IPS-18a (cell line): ENCODE data around the gene DDX24.

Experiments
- H3K27ac ChIP-seq: one replicate; pipeline ENCODE4 v1.5.1; 2013; ENCODE audit warnings: low read length
- H3K27me3 ChIP-seq: one replicate; pipeline ENCODE4 v1.6.1; 2013; ENCODE audit warnings: mild to moderate bottlenecking, low read length; ENCODE audit not compliant: control insufficient read depth, insufficient read depth
- H3K36me3 ChIP-seq: one replicate; pipeline ENCODE4 v1.6.1; 2013; ENCODE audit warnings: low read depth, low read length; ENCODE audit not compliant: control insufficient read depth
- H3K4me1 ChIP-seq: one replicate; pipeline ENCODE4 v1.6.1; 2013; ENCODE audit warnings: low read depth, low read length; ENCODE audit not compliant: control insufficient read depth
- H3K4me3 ChIP-seq: one replicate; pipeline ENCODE4 v1.5.1; 2013; ENCODE audit warnings: low read length
- H3K9ac ChIP-seq: one replicate; pipeline ENCODE4 v1.6.1; 2013; ENCODE audit warnings: mild to moderate bottlenecking, low read length, moderate library complexity
- H3K9me3 ChIP-seq: one replicate; pipeline ENCODE4 v1.6.1; 2013; ENCODE audit warnings: low read depth, low read length; ENCODE audit not compliant: control insufficient read depth

The DDX24 gene

DNA sequence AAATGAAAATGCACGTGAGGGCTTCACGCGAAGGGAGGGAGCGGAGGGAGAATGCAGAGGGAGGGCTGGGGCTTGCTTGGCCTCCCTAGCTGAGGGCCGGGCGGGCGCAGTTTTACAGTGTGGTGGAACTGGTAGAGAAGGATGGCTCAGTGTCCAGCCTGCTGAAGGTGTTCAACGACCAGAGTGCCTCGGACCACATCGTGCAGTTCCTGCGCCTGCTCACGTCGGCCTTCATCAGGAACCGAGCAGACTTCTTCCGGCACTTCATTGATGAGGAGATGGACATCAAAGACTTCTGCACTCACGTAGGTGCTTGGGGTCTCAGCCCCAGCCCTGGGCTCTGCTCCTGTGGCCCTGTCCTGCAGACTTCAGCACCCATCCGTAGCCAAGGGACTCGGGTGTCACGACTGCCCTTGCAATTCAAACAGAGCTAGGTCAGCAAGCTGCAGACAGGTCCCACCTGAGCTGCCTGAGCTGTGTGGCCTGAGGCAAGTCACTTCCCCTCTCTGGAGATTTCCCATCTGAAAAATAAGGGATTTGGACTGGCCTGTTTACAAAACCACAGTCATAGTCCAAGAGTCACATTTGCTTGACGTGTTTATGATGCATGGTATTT, 36.4 kb downstream of the DDX24 start:
- Histone ChIP-seq H3K27me3 (no peaks in the 10 kb centered on the region), H3K4me1 (no peaks in the 10 kb centered on the region), H3K27ac (no peak overlapping the region), H3K36me3 (peaks cover 45% of the 10 kb centered on the region), H3K4me3 (no peak overlapping the region), H3K9ac (no peak overlapping the region), H3K9me3 (no peaks in the 10 kb centered on the region)

DNA sequence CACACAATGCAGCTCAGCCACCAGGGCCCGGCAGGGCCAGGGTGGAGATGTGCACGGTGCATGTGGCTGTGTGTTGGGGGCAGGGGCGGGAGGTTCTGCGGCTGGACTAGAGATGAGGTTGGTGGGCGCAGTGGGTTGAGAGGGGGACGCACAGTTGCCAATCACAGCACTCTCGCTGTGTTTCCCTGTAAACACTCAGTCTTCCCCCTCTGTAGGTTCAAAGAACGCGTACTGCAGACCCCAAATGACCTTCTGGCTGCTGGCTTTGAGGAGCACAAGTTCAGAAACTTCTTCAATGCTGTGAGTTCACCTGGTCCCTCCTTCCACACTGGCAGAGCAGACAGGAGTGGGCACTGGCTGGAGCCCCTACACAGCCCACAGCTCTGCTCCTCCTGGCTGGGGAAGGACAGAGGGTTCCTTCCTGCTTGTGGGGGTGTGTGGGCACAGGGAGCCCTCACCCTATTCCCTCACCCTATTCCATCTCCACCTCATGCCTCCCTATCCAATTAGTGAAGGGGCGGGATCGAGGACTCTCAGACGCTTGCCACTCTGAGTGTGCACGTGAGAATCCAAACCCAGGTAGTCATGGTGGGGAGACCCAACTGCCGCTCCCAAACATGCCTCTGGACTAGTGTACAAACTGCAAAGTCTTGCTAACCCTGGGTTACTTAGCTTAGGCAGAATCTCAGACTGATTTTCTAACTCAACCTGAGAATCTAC, 37.1 kb downstream of the DDX24 start:
- Histone ChIP-seq H3K27ac (no peak overlapping the region), H3K36me3 (peaks cover 38% of the 10 kb centered on the region), H3K9me3 (no peaks in the 10 kb centered on the region), H3K4me3 (no peak overlapping the region), H3K9ac (no peak overlapping the region), H3K27me3 (no peaks in the 10 kb centered on the region), H3K4me1 (no peaks in the 10 kb centered on the region)

DNA sequence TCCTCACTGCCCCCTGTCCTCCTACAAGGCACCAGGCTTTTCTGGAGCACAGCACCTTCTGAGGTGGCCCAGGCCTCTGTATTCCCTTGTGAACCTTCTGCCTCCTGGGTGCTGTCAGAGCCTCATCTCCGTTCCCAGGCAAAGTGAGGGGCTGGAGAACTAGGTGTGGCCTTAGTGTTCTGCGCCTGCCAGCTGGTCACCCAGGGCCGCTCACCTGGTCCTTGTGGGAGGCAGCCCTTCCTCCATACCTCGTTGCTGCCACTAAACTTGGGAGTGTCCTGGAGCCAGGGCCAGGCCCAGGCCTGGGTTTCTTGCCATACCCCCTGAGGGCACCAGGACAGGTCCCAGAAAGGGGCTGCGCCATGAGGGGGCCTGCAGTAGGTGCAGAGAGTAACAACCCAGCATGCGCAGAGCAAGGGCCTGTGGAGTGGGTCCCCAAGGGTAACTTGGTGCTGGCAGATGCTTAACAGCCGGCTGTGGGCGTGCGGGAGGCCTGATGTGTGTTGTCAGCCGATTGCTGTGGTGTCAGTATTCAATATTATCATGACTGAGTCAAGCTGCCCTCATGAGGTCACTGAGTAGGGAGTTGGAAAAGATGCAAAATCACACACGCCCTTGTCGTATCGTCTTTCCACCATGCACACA, 37.8 kb downstream of the DDX24 start:
- H3K4me1 ChIP-seq = no peaks in the 10 kb centered on the region
- H3K4me3 ChIP-seq = no peak overlapping the region
- H3K27ac ChIP-seq = no peak overlapping the region
- H3K9ac ChIP-seq = no peak overlapping the region
- H3K36me3 ChIP-seq = peaks cover 31% of the 10 kb centered on the region
- no peaks in the 10 kb centered on the region for H3K9me3 ChIP-seq
- no peaks in the 10 kb centered on the region for H3K27me3 ChIP-seq

DNA sequence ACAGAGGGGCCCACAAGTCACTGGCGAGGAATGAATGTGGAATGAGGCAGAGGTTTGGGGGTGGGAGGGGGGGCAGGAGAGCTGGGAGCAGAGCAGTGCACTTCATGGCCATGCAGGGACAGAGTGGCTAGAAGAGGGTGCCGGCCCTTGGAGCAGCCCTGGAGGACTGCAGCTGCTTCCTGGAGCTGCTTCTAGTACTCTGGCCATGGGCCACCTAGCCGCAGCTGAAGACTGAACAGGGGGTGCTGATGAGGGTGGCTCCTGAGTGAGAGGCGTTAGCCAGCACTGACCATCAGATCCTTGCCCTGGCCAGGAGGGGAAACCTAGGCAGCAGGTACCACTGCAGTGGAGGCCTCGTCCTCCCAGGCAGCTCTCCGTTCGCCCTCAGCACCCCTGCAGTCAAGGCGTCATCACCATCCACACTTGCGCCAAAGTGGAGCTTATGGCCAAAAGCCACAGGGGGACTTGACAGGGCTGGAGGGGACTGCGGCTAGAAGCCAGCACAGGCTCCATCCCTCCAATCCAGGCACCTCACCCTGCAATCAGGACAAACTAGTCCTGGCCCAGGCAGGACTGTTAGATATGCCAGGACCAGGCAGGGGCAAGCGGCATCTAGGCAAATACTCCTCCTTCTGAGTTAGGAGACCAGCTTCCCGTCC, 38.4 kb downstream of the DDX24 start:
- Histone ChIP-seq H3K27me3 (no peaks in the 10 kb centered on the region), H3K36me3 (peaks cover 24% of the 10 kb centered on the region), H3K27ac (no peak overlapping the region), H3K9ac (no peak overlapping the region), H3K4me1 (no peaks in the 10 kb centered on the region), H3K4me3 (no peak overlapping the region), H3K9me3 (no peaks in the 10 kb centered on the region)

DNA sequence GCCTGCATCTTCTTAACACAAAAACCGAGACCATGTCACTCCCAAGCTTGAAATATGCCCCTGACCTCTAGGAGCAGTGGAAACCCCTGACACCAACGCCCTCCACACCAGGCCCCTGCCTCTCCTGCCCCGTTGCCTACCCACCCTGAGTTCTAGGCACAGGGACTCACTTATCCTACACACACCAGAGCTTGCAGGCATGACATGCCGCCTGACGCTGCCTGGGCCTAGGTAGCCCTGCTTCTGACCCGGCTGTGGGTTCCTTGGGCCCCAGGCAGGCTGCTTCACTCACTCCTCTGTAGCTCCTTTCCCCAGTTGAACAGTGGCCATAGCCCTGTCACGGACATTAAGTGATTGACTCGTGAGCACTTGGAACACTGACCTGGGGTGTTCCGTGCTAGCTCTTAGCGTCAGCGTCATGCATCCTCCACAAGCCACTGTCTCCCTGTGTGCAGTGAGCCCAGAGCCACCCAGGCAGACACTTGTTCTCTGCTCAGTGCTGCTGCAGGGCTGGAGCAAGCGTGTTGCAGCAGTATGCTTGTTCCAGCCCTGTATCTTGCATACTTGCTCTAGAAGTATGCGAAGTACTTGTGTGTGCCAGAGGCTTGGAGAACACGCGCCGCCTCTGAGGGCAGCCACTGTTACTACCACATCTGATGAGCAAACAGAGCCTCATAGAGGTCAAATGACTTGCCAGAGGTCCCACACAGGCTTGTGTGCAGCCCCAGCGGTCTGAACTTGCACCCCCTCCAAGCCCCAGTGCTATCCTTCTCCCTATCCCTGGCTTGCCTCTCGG, 39.3 kb downstream of the DDX24 start:
- H3K9ac ChIP-seq = no peak overlapping the region
- no peak overlapping the region for H3K4me3 ChIP-seq
- no peaks in the 10 kb centered on the region for H3K4me1 ChIP-seq
- H3K36me3 ChIP-seq = peaks cover 16% of the 10 kb centered on the region
- H3K9me3 ChIP-seq = no peaks in the 10 kb centered on the region
- no peak overlapping the region for H3K27ac ChIP-seq
- H3K27me3 ChIP-seq = no peaks in the 10 kb centered on the region

DNA sequence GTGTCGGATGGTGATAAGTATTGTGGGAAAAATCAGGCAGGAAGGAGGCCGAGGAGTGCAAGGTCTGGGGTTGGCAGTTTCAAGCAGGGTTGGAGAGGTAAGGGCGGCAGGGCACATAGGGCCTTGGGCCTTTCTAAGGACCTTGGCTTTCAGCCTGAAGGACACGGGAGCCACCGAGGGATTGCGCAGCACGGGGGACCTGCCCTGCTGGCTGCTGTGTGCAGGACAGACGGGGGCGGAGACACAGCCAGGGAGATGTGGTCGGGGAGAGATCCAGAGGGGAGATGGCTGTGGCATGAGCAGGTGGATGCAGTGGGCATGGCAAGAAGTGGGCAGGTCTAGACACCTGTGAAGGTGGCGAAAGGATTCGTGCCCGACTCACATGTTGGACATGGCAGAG, 40.2 kb downstream of the DDX24 start:
- Histone ChIP-seq H3K9me3 (no peaks in the 10 kb centered on the region), H3K27ac (no peak overlapping the region), H3K27me3 (no peaks in the 10 kb centered on the region), H3K9ac (no peak overlapping the region), H3K4me3 (no peak overlapping the region), H3K36me3 (peaks cover 10% of the 10 kb centered on the region), H3K4me1 (peaks cover 3% of the 10 kb centered on the region)

DNA sequence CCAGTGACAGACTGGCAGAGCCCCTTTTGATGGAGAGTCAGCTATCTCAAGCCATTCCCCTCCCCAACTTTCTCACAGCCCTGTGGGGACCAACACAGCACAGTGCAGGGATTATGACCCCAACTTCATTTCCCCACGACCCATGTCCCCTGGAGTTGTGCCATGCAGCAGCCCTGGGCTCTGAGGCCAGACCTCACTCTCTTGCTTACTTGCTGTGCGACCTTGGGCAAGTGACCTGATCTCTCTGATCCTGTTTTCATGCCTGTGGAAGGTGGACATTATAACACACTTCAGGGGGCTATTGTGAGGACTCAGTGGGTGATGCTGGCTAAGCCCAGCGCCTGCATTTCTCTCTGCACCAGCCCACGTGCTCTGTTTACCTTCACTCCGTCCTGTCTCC, 40.8 kb downstream of the DDX24 start:
- no peak overlapping the region for H3K4me3 ChIP-seq
- no peak overlapping the region for H3K9ac ChIP-seq
- H3K36me3 ChIP-seq = peaks cover 5% of the 10 kb centered on the region
- peaks cover 3% of the 10 kb centered on the region for H3K4me1 ChIP-seq
- H3K27me3 ChIP-seq = no peaks in the 10 kb centered on the region
- no peaks in the 10 kb centered on the region for H3K9me3 ChIP-seq
- no peak overlapping the region for H3K27ac ChIP-seq

DNA sequence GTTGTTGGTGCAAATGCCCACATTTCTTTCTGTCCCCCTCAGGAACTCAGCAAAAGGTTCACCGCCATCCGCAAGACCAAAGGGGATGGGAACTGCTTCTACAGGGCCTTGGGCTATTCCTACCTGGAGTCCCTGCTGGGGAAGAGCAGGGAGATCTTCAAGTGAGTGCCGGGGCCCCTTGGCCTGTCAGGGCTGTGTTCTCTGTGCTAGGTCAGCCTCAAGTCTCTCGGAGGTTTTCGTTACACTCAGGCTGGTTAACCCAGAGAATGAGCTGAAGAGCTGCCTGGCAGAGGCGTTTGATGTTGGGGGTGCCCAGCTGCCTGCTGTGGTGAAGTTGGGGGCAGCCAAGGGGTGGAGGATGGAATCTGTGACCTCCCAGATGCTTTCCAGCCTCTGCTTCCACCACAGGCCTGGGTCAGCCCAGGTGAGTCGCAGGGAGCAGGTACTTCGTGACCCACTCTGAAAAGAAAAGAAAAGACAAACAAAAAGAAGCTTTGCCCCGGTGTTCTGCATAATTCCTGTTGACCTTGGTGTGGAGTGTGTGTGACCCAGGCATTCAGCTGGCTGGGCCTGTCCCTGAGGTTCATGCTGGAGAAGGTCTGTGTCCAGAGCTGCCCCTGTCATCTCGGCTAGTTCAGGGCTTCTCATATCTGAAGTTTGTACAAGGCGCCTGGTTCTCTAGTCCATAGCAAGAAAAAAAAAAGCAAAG, 41.9 kb downstream of the DDX24 start:
- Histone ChIP-seq H3K27ac (no peak overlapping the region), H3K27me3 (no peaks in the 10 kb centered on the region), H3K4me3 (no peak overlapping the region), H3K4me1 (peaks cover 3% of the 10 kb centered on the region), H3K9ac (no peak overlapping the region), H3K36me3 (peaks cover 2% of the 10 kb centered on the region), H3K9me3 (no peaks in the 10 kb centered on the region)

DNA sequence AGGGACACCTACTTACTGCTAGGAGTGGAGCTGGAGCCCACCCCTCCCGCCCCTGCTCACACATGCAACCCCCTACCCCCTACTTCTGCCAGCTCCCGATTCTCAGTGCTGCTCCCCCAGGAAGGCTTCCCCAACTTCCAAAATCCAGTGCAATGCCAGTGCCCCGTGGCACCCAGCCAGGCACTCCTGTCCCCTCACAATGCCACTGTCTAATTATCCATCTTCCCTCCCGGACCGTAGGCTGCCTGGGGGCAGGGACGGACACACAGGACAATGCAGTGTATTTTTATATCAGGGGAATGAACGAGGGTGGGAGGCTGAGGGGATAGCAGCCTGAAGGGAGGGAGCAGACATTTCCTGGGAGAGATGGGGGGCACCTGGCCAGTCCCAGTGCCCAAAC, 42.5 kb downstream of the DDX24 start:
- Histone ChIP-seq H3K4me1 (peaks cover 3% of the 10 kb centered on the region), H3K9ac (no peak overlapping the region), H3K27ac (no peak overlapping the region), H3K4me3 (no peak overlapping the region), H3K36me3 (no peaks in the 10 kb centered on the region), H3K27me3 (no peaks in the 10 kb centered on the region), H3K9me3 (no peaks in the 10 kb centered on the region)

DNA sequence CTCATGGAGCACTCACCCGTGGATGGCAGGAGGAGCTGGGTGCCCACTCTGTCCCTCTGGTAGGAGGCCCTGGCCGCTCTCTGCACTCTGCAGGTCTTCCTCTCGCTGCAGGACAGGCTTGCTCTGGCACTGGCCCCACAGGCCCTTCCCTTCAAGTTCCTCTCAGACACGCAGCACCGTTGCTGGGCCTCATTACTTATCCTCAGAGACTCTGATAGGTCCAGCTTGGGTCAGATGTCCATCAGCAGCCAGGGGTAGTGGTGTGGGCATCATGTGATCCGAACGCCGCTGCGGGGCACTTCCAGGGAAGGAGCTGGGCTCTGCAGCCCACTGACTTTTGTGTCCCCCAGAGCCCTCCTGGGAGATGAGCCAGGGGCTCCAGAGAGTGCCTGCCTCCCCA, 43.0 kb downstream of the DDX24 start:
- H3K4me3 ChIP-seq = no peak overlapping the region
- peaks cover 3% of the 10 kb centered on the region for H3K4me1 ChIP-seq
- H3K36me3 ChIP-seq = no peaks in the 10 kb centered on the region
- no peak overlapping the region for H3K27ac ChIP-seq
- H3K9me3 ChIP-seq = no peaks in the 10 kb centered on the region
- H3K9ac ChIP-seq = no peak overlapping the region
- no peaks in the 10 kb centered on the region for H3K27me3 ChIP-seq
